Calu3 (cell line): ENCODE results near the gene RRP1. TPM values are rescaled to one million over a fixed set of nuclear protein-coding genes. Genes with fewer than 3 reads are reported as not detected.

Source experiments
- BruUV-seq: library from RNA; stranded (reverse); fragments of 400-500 nt; replicated peaks from 2 replicates; lab custom pipeline; 2021; lab: Mats Ljungman, UMichigan
- CTCF ChIA-PET: fragments of 300-600 bp; sonication (Branson Sonifier 250); formaldehyde crosslinking; loops from one replicate; lab custom pipeline; 2022; ENCODE audit warnings: antibody characterized with exemption; lab: Charles Lee
- DNase-seq: peaks from one replicate; pipeline ENCODE4 v3.0.0; 2022
- H3K27ac Mint-ChIP-seq: one replicate; pipeline ENCODE4 v1.8.0; 2022; ENCODE audit warnings: mixed read lengths; ENCODE audit not compliant: unreplicated experiment
- H3K27me3 Mint-ChIP-seq: one replicate; pipeline ENCODE4 v1.8.0; 2022; ENCODE audit warnings: mixed read lengths; ENCODE audit not compliant: unreplicated experiment
- H3K36me3 Mint-ChIP-seq: one replicate; pipeline ENCODE4 v1.8.0; 2022; ENCODE audit warnings: mild to moderate bottlenecking, moderate library complexity, mixed read lengths; ENCODE audit not compliant: insufficient read depth, unreplicated experiment
- H3K4me1 Mint-ChIP-seq: one replicate; pipeline ENCODE4 v1.8.0; 2022; ENCODE audit warnings: mild to moderate bottlenecking, low read depth, mixed read lengths; ENCODE audit not compliant: unreplicated experiment
- H3K4me3 Mint-ChIP-seq: one replicate; pipeline ENCODE4 v1.8.0; 2022; ENCODE audit warnings: mild to moderate bottlenecking, low read depth, moderate library complexity, mixed read lengths; ENCODE audit not compliant: unreplicated experiment
- H3K9me3 Mint-ChIP-seq: one replicate; pipeline ENCODE4 v1.8.0; 2022; ENCODE audit warnings: low read depth, mixed read lengths; ENCODE audit not compliant: unreplicated experiment
- intact Hi-C: fragments of 100-400 bp; cut with micrococcal nuclease; formaldehyde crosslinking; loops from one replicate; pipeline ENCODE4 v1.10.0; 2022; ENCODE audit not compliant: unreplicated experiment
- total RNA-seq: library from RNA; stranded (reverse); gene quantifications from 2 replicates; pipeline ENCODE4 v1.2.3, GENCODE V29; 2022
- TF ChIP-seq, protein P1 (sequence below): fragments of 200-600 bp; IDR thresholded peaks from one replicate; pipeline ENCODE4 v1.8.0; 2022; ENCODE audit warnings: antibody characterized with exemption; ENCODE audit not compliant: unreplicated experiment

RRP1 gene
- total RNA-seq, 1 experiment from 2014 or later = 37.2 TPM

DNA sequence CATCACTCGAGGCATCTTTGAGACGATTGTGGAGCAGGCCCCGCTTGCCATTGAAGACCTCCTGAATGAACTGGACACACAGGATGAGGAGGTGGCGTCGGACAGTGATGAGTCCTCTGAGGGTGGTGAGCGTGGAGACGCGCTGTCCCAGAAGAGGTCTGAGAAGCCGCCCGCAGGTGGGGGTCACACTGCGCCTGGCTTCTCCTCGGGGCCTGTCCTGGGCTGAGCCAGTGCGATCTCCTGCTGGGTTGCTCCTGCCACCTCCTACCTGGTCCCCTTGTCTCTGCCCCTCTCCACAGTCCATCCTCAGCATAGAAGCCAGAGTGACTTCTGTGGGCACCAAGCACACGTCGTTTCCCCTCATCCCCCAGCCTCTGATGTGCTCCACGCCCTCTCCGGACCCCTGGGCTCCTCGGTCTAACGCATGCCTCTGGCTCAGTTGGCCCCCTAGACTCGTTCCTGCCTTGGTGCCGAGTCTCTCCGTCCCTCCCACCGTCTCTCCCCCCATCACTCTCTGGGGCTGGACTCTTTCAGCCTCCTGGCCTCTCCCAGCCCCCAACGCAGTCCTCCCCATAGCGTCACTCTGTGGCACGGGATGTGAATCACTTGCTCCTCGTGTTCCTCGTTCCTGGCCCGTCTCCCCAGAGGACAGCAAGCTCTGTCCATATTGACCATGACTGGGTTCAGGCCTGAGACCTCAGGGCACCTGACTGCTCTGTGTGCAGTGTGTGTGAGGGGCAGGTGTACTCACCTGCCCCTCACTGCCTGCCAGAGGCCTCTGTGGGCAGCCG, 8.7 kb downstream of the RRP1 start:
- Mint-ChIP-seq H3K27me3 (no peaks in the 10 kb centered on the region), H3K9me3 (no peaks in the 10 kb centered on the region), H3K27ac (no peak overlapping the region), H3K4me1 (no peaks in the 10 kb centered on the region), H3K4me3 (no peak overlapping the region), H3K36me3 (peaks cover 71% of the 10 kb centered on the region)
- CTCF ChIA-PET = no interaction called here
- DNase-seq = no peak
- intact Hi-C loops = no loop called here
- TF ChIP-seq, protein P1, sequence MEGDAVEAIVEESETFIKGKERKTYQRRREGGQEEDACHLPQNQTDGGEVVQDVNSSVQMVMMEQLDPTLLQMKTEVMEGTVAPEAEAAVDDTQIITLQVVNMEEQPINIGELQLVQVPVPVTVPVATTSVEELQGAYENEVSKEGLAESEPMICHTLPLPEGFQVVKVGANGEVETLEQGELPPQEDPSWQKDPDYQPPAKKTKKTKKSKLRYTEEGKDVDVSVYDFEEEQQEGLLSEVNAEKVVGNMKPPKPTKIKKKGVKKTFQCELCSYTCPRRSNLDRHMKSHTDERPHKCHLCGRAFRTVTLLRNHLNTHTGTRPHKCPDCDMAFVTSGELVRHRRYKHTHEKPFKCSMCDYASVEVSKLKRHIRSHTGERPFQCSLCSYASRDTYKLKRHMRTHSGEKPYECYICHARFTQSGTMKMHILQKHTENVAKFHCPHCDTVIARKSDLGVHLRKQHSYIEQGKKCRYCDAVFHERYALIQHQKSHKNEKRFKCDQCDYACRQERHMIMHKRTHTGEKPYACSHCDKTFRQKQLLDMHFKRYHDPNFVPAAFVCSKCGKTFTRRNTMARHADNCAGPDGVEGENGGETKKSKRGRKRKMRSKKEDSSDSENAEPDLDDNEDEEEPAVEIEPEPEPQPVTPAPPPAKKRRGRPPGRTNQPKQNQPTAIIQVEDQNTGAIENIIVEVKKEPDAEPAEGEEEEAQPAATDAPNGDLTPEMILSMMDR = no peak
- BruUV-seq = no TSS peak

DNA sequence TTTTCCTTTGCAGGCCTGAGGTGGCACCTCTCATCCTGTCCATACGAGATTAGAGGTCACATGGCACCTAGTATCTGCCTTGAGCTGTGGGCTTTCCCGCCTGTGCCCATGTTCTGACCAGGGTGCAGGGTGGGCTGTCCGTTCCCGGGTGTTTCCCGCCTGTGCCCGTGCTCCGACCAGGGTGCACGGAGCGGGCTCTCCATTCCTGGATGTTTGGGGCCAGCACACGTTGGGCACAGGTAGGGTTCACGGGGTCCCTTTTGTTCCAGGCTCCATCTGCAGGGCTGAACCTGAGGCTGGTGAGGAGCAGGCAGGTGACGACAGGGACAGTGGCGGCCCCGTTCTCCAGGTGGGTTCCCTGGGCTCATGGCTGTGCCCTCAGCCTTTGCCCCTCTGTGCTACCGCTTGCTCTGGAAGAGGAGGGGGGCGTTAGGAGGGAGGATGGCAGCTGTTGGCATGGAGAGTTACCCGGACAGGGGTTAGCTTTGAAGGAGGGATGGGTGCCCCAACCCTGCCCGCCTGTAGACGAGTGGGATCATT, 10.0 kb downstream of the RRP1 start:
- CTCF ChIA-PET = no interaction called here
- Mint-ChIP-seq H3K4me3 (no peak overlapping the region), H3K27ac (no peak overlapping the region), H3K36me3 (peaks cover 63% of the 10 kb centered on the region), H3K9me3 (no peaks in the 10 kb centered on the region), H3K27me3 (no peaks in the 10 kb centered on the region), H3K4me1 (no peaks in the 10 kb centered on the region)
- TF ChIP-seq, protein P1 = no peak
- intact Hi-C loops = no loop called here
- no TSS peak for BruUV-seq
- no peak for DNase-seq

DNA sequence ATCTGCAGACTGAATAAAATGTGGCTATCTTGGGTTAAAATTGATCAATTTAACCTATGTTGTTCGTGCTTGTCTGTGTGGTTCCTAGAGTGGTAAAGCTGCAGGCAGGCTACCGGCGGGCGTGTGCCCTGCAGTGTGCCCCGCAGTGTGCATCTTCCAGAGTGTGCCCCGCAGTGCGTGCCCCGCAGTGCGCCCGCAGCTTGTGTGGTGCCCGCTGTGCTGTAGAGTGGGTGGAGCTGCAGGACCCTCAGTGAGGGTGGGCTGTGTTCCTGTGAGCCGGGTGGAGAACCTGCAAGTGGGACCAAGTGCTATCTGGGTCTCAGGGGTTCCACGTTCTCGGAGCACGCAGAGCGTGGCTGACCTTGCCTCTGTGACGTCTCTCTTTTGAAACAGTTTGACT, 10.7 kb downstream of the RRP1 start:
- Mint-ChIP-seq H3K27ac (no peak overlapping the region), H3K4me1 (no peaks in the 10 kb centered on the region), H3K9me3 (no peaks in the 10 kb centered on the region), H3K27me3 (no peaks in the 10 kb centered on the region), H3K4me3 (no peak overlapping the region), H3K36me3 (peaks cover 55% of the 10 kb centered on the region)
- no peak for DNase-seq
- no TSS peak for BruUV-seq
- TF ChIP-seq, protein P1 = no peak
- CTCF ChIA-PET = no interaction called here
- intact Hi-C loops = no loop called here

DNA sequence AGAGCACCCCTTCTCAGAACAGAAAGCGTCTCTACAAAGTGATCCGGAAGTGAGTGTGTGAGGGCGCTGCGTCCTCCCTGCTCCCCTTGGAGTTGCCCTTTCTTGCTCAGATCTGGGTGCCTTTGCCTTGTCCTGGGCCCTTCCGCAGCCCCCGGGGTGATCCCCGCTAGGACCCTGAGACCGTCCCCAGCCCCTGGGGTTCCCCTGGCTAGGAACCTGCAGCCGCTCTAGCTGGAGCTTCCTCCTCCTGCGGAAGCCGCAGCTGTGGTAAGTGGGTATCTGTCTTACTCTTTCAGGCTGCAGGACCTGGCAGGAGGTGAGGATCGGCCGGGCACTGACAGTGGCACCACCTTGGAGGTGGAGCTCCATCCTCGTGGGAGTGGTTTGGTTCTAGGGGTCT, 11.2 kb downstream of the RRP1 start:
- Mint-ChIP-seq H3K4me3 (no peak overlapping the region), H3K36me3 (peaks cover 51% of the 10 kb centered on the region), H3K9me3 (no peaks in the 10 kb centered on the region), H3K27ac (no peak overlapping the region), H3K4me1 (no peaks in the 10 kb centered on the region), H3K27me3 (no peaks in the 10 kb centered on the region)
- no TSS peak for BruUV-seq
- CTCF ChIA-PET = no interaction called here
- no peak for DNase-seq
- intact Hi-C loops = no loop called here
- TF ChIP-seq, protein P1 = no peak
